ENCODE results near the gene DLG2. TPM values are rescaled to one million over a fixed set of nuclear protein-coding genes. Genes with fewer than 3 reads are reported as not detected.

The DLG2 gene
- total RNA-seq, 4 donors from 2014 or later, result 11.0 to 34.2 (median 19.8) TPM

DNA sequence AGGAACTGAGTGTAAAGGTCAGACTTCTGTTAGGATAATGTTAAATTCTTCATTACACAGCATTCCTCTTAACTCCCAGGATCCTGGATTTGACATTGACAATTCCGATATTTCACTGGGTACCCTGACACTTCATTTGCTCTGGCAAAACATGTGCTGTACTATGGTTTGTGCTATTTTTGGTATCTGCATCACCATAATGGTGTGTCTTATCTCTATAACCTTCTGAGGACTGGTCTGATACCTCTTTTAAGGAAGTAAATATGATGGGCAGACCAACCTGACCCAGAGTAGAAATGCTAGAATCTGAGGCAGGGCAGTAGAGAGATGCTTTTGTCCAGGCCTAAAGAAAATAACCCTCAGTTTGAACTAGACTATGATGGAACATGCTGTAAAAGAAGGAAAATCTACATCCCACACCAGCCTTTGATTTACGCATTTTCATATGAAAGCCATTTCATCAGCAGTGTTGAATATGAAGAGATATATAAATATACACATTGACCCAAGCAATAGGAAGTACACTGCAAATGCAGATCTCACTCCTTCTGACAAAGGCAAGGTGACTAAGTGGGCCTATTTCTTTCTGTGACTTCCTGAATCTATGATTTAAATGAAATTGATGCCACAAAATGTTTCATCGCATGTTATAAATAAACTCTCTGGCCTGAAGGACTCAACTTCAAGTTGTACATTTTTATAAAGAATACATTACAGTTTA is 966.7 kb downstream of the DLG2 start:
- H3K4me1 ChIP-seq, result no peaks in the 10 kb centered on the region
- ATAC-seq, result no peak
- no peaks in the 10 kb centered on the region for H3K27me3 ChIP-seq
- WGBS, 2 donors (ENCODE audit: low coverage in 1 of 2), result 85 to 97% methylated on average over 3 of the region's 3 CpGs
- H3K27ac ChIP-seq, result no peak overlapping the region
- no peak overlapping the region for H3K4me3 ChIP-seq
- TF ChIP-seq POLR2A (IDR thresholded peaks at IDR 0.05) (no peak), EP300 (IDR thresholded peaks at IDR 0.05) (no peak)
- H3K9me3 ChIP-seq, result no peaks in the 10 kb centered on the region
- no peaks in the 10 kb centered on the region for H3K36me3 ChIP-seq

DNA sequence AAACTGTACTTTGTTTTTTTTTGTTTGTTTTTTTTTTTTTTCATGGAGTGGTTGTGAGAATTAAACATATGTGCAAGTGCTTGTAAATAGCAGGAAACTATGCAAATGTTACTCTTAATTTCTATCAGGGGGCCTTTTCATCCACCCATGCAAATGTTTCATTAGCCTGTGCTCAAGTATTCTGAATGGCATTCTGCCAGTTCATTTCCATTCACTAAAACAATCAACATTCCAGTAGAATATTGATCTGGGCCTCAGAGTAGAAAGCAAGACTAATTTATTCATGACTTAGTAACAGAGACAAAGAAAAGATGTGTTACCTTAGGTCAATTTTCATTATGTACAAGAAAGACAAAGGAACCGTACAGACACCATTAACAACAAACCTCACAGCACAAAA is 971.4 kb downstream of the DLG2 start:
- no peaks in the 10 kb centered on the region for H3K27me3 ChIP-seq
- no peaks in the 10 kb centered on the region for H3K4me1 ChIP-seq
- ATAC-seq, result no peak
- no peak overlapping the region for H3K27ac ChIP-seq
- no peaks in the 10 kb centered on the region for H3K9me3 ChIP-seq
- WGBS, 2 donors (ENCODE audit: low coverage in 1 of 2), result 62 to 71% methylated on average over 1 of the region's 1 CpG
- no peak for TF ChIP-seq POLR2A (IDR thresholded peaks at IDR 0.05)
- TF ChIP-seq POLR2AphosphoS5 (IDR thresholded peaks at IDR 0.05), result no peak
- TF ChIP-seq, protein P1, sequence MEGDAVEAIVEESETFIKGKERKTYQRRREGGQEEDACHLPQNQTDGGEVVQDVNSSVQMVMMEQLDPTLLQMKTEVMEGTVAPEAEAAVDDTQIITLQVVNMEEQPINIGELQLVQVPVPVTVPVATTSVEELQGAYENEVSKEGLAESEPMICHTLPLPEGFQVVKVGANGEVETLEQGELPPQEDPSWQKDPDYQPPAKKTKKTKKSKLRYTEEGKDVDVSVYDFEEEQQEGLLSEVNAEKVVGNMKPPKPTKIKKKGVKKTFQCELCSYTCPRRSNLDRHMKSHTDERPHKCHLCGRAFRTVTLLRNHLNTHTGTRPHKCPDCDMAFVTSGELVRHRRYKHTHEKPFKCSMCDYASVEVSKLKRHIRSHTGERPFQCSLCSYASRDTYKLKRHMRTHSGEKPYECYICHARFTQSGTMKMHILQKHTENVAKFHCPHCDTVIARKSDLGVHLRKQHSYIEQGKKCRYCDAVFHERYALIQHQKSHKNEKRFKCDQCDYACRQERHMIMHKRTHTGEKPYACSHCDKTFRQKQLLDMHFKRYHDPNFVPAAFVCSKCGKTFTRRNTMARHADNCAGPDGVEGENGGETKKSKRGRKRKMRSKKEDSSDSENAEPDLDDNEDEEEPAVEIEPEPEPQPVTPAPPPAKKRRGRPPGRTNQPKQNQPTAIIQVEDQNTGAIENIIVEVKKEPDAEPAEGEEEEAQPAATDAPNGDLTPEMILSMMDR (IDR thresholded peaks at IDR 0.05), result no peak
- TF ChIP-seq EP300 (IDR thresholded peaks at IDR 0.05), result no peak
- no peaks in the 10 kb centered on the region for H3K36me3 ChIP-seq
- H3K4me3 ChIP-seq, result no peak overlapping the region

DNA sequence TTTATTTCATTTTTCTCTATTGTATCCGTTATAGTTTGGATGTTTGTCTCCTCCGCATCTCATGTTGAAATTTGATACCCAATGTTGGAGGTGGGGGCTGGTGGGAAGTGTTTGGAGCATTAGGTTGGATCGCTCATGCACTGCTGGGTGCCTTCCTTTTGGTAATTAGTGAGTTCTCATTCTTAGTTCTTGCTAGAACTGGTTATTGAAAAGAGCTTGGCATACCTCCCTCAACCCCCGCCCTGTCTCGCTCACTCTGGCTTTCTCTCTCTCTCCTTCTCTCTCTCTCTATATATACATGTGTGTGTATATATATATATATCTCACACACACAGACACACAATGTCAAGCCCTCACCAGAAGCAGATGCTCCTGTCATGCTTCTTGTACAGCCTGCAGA is 978.7 kb downstream of the DLG2 start:
- H3K9me3 ChIP-seq, result no peaks in the 10 kb centered on the region
- WGBS, 2 donors (ENCODE audit: low coverage in 1 of 2), result 56 to 57% methylated on average over 5 of the region's 5 CpGs
- H3K4me1 ChIP-seq, result no peaks in the 10 kb centered on the region
- TF ChIP-seq POLR2A (IDR thresholded peaks at IDR 0.05), result no peak
- no peak for TF ChIP-seq EP300 (IDR thresholded peaks at IDR 0.05)
- TF ChIP-seq, protein P1 (IDR thresholded peaks at IDR 0.05), result no peak
- TF ChIP-seq POLR2AphosphoS5 (IDR thresholded peaks at IDR 0.05), result no peak
- no peaks in the 10 kb centered on the region for H3K27me3 ChIP-seq
- no peak overlapping the region for H3K4me3 ChIP-seq
- H3K27ac ChIP-seq, result no peak overlapping the region
- no peak for ATAC-seq
- H3K36me3 ChIP-seq, result no peaks in the 10 kb centered on the region

DNA sequence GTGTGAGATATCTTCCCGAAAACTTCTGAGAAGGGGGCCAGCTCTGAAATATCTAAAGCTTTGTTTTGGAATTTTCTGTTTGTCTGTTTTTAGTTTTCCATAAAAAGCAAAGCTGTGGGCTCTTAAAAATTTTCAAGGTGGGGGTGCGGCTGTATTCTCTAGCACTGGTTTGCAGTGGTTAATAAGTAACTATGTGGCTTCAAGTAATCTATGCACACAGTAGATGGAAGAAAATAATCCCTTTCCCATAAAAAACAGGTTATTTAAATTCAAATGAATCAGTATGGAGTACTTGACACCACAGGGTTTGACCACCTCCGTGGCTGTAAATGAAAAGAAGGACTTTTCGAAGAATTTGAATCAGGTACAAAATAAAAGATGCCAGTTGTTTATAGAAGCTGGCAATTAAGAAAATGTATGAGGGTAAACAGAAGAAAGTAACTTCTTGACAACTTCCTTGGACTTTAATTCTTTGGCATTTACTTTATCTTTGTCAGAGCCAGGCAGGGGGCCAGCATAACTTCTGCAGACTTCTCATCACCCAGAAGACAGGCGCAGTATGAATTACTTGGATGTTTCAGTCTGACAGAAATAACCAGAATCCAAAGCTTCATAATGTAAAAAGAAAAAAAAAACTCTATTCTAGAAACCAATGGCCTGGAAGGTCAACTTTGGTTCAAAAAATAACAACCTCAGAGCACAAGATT is 981.0 kb downstream of the DLG2 start:
- WGBS, 2 donors (ENCODE audit: low coverage in 1 of 2), result 56 to 61% methylated on average over 5 of the region's 5 CpGs
- TF ChIP-seq, protein P1 (IDR thresholded peaks at IDR 0.05), result no peak
- TF ChIP-seq POLR2AphosphoS5 (IDR thresholded peaks at IDR 0.05), result no peak
- no peak for TF ChIP-seq EP300 (IDR thresholded peaks at IDR 0.05)
- TF ChIP-seq POLR2A (IDR thresholded peaks at IDR 0.05), result no peak

DNA sequence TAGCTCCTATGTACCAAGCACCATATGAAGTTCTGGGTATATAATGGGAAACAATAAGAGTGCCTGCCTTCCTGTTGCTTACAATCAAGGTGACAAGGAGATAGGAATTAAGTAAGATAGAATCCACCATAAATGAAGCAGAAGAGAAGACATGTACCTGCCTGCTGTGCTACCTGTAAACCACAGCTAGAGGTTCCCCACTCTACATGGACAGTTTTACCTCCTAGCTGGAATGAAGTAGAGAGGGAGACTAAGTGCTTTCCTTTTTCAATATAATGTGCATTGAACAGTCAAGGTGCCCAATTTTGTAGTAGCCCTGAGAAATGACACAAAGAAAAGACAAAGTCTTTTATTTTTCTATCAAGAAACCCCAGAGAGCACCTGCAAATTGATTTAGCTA is 984.6 kb downstream of the DLG2 start:
- TF ChIP-seq POLR2A (IDR thresholded peaks at IDR 0.05) (no peak), EP300 (IDR thresholded peaks at IDR 0.05) (no peak), POLR2AphosphoS5 (IDR thresholded peaks at IDR 0.05) (no peak)
- TF ChIP-seq, protein P1 (IDR thresholded peaks at IDR 0.05), result no peak
- no peaks in the 10 kb centered on the region for H3K9me3 ChIP-seq
- no peaks in the 10 kb centered on the region for H3K27me3 ChIP-seq
- H3K4me1 ChIP-seq, result no peaks in the 10 kb centered on the region
- no peaks in the 10 kb centered on the region for H3K36me3 ChIP-seq
- H3K4me3 ChIP-seq, result no peak overlapping the region
- no peak for ATAC-seq
- no peak overlapping the region for H3K27ac ChIP-seq

More for the DNA sequence above, 981.0 kb downstream of the DLG2 start:
- H3K4me1 ChIP-seq, result no peaks in the 10 kb centered on the region
- H3K36me3 ChIP-seq, result no peaks in the 10 kb centered on the region
- H3K27ac ChIP-seq, result no peak overlapping the region
- no peak for ATAC-seq
- no peak overlapping the region for H3K4me3 ChIP-seq
- no peaks in the 10 kb centered on the region for H3K27me3 ChIP-seq
- no peaks in the 10 kb centered on the region for H3K9me3 ChIP-seq
